Neutrophil (primary cell): Measurements from ENCODE around the gene HPS4.

Source experiments
- H3K27ac ChIP-seq: fragments of 200-600 bp; sonication (generic); 2 replicates; pipeline ENCODE4 v1.5.1; 2016; ENCODE audit warnings: mild to moderate bottlenecking, moderate library complexity
- H3K27me3 ChIP-seq: fragments of 200-600 bp; sonication (generic); 2 replicates; pipeline ENCODE4 v1.6.0; 2016; ENCODE audit warnings: mild to moderate bottlenecking
- H3K36me3 ChIP-seq: fragments of 200-600 bp; sonication (generic); 2 replicates; pipeline ENCODE4 v1.5.1; 2017
- H3K4me1 ChIP-seq, 2 experiments: fragments of 200-600 bp in 1 of 2; sonication (generic) in 1 of 2; 1 replicate in 1 of 2; 2 replicates in 1 of 2; pipeline versions ENCODE4 v1.5.1 to v1.6.1; 2013 to 2016; ENCODE audit warnings: low read depth in 1 of 2, low read length in 1 of 2, mild to moderate bottlenecking in 1 of 2, moderate library complexity in 1 of 2; ENCODE audit not compliant: control insufficient read depth in 1 of 2, insufficient read depth in 1 of 2
- H3K4me3 ChIP-seq, 2 experiments: fragments of 200-600 bp in 1 of 2; sonication (generic) in 1 of 2; 1 replicate in 1 of 2; 2 replicates in 1 of 2; pipeline ENCODE4 v1.5.1; 2013 to 2016; ENCODE audit warnings: low read depth in 1 of 2, low read length in 1 of 2, mild to moderate bottlenecking in 1 of 2, moderate library complexity in 1 of 2
- H3K9me3 ChIP-seq: fragments of 200-600 bp; sonication (generic); 2 replicates; pipeline ENCODE4 v1.5.1; 2016
- CTCF ChIP-seq: fragments of 200-600 bp; sonication (generic); IDR thresholded peaks from 2 replicates; pipeline ENCODE4 v1.5.1; 2016; ENCODE audit warnings: antibody characterized with exemption

Gene HPS4

GRCh38 chr22:26486394-26486793 lies 2.8 kb upstream of the HPS4 start:
- no peak for TF ChIP-seq CTCF
- no peaks in the 10 kb centered on the region for H3K27me3 ChIP-seq
- peaks cover 37% of the 10 kb centered on the region for H3K36me3 ChIP-seq
- no peaks in the 10 kb centered on the region for H3K9me3 ChIP-seq
- H3K27ac ChIP-seq: no peak overlapping the region
- no peak overlapping the region for H3K4me3 ChIP-seq
- H3K4me1 ChIP-seq: peaks cover 20 to 21% of the 10 kb centered on the region in 2 experiments

- Histone ChIP-seq H3K27me3 (no peaks in the 10 kb centered on the region), H3K27ac (no peak overlapping the region), H3K4me3 (no peak overlapping the region), H3K36me3 (peaks cover 32% of the 10 kb centered on the region), H3K4me1 (peaks cover 25 to 26% of the 10 kb centered on the region in 2 experiments), H3K9me3 (no peaks in the 10 kb centered on the region)
- no peak for TF ChIP-seq CTCF
These were observed 2.3 kb upstream of the HPS4 start for GRCh38 chr22:26485806-26486390.

- TF ChIP-seq CTCF: no peak
- H3K9me3 ChIP-seq: no peaks in the 10 kb centered on the region
- H3K4me1 ChIP-seq: peaks cover 32 to 33% of the 10 kb centered on the region in 2 experiments
- H3K36me3 ChIP-seq: peaks cover 25% of the 10 kb centered on the region
- no peak overlapping the region for H3K27ac ChIP-seq
- H3K4me3 ChIP-seq: no peak overlapping the region
- no peaks in the 10 kb centered on the region for H3K27me3 ChIP-seq
These were observed 1.4 kb upstream of the HPS4 start for GRCh38 chr22:26485013-26485412.

- TF ChIP-seq CTCF: no peak
- Histone ChIP-seq H3K9me3 (no peaks in the 10 kb centered on the region), H3K4me3 (peak overlapping the region; percentile 88 to 89), H3K27ac (peak overlapping the region; percentile 86), H3K27me3 (no peaks in the 10 kb centered on the region), H3K4me1 (peaks cover 39 to 40% of the 10 kb centered on the region in 2 experiments), H3K36me3 (peaks cover 18% of the 10 kb centered on the region)
These were observed 750 bp upstream of the HPS4 start for GRCh38 chr22:26484360-26484706.

GRCh38 chr22:26483043-26483438 lies 542 bp downstream of the HPS4 start:
- peaks cover 8% of the 10 kb centered on the region for H3K36me3 ChIP-seq
- peaks cover 50% of the 10 kb centered on the region in 2 experiments for H3K4me1 ChIP-seq

More at GRCh38 chr22:26483043-26483438, 542 bp downstream of the HPS4 start:
- no peaks in the 10 kb centered on the region for H3K27me3 ChIP-seq
- no peak for TF ChIP-seq CTCF
- H3K9me3 ChIP-seq: no peaks in the 10 kb centered on the region
- H3K27ac ChIP-seq: peak overlapping the region; percentile 86
- H3K4me3 ChIP-seq: peak overlapping the region; percentile 88 to 89
